AG09309 (cell line): ENCODE results near the gene RPL6.
"Not testable (repeated sequence)": the region's sequence is repeated elsewhere in the genome, so short reads cannot be mapped to it uniquely, and the experiment has no call there.

Source experiments
- DNase-seq: peaks from one replicate; pipeline ENCODE4 v3.0.0-alpha.2; 2010; ENCODE audit warnings: low read depth
- H3K4me3 ChIP-seq: 2 replicates; pipeline ENCODE4 v1.5.1; 2011; ENCODE audit warnings: mild to moderate bottlenecking, low read depth, low read length, moderate library complexity; ENCODE audit not compliant: control insufficient read depth
- CTCF ChIP-seq: IDR thresholded peaks from 2 replicates; pipeline ENCODE4 v1.5.1; 2011; ENCODE audit warnings: mild to moderate bottlenecking, low read depth, low read length, inconsistent platforms; ENCODE audit not compliant: insufficient read depth, control insufficient read depth; ENCODE audit errors: missing control alignments

Gene RPL6

GRCh38 chr12:112409064-112409905, at the start of gene RPL6:
TSS of gene RPL6 (minus strand) at chr12:112409605. CDS start at chr12:112408656, 949 bp downstream.
- DNase-seq = peak; percentile 73
- H3K4me3 ChIP-seq = peak within 1 kb of the TSS; percentile 79
- no peak for TF ChIP-seq CTCF

GRCh38 chr12:112458751-112459150, 49.3 kb upstream of the RPL6 start:
- no peak for DNase-seq
- H3K4me3 ChIP-seq = no peak overlapping the region
- no peak for TF ChIP-seq CTCF

GRCh38 chr12:112458330-112458729, 48.9 kb upstream of the RPL6 start:
- no peak for TF ChIP-seq CTCF
- DNase-seq = no peak
- H3K4me3 ChIP-seq = no peak overlapping the region

GRCh38 chr12:112457142-112457541, 47.7 kb upstream of the RPL6 start:
- DNase-seq, H3K4me3 ChIP-seq: not testable (repeated sequence)

- no peak for DNase-seq
- TF ChIP-seq CTCF = no peak
- no peak overlapping the region for H3K4me3 ChIP-seq
These were observed 46.6 kb upstream of the RPL6 start for GRCh38 chr12:112456029-112456428.

GRCh38 chr12:112450725-112451124, 41.3 kb upstream of the RPL6 start:
- no peak for DNase-seq
- no peak for TF ChIP-seq CTCF
- H3K4me3 ChIP-seq = no peak overlapping the region

GRCh38 chr12:112448165-112448564, 38.8 kb upstream of the RPL6 start:
- H3K4me3 ChIP-seq, DNase-seq: not testable (repeated sequence)

GRCh38 chr12:112447106-112447505, 37.7 kb upstream of the RPL6 start:
- DNase-seq = no peak
- no peak overlapping the region for H3K4me3 ChIP-seq
- TF ChIP-seq CTCF = no peak
